DND-41 (cell line): ENCODE results near the gene FAU.

Experiments
- CTCF ChIP-seq: IDR thresholded peaks from 2 replicates; pipeline ENCODE4 v1.5.1; 2012; ENCODE audit warnings: borderline replicate concordance, low read length, moderate library complexity, mild to moderate bottlenecking; ENCODE audit not compliant: poor library complexity, severe bottlenecking; ENCODE audit errors: extremely low read depth
- EZH2 ChIP-seq: IDR thresholded peaks from 3 replicates; pipeline ENCODE4 v1.6.1; 2012; ENCODE audit warnings: borderline replicate concordance, low read depth, mild to moderate bottlenecking, moderate library complexity, low read length, inconsistent platforms; ENCODE audit not compliant: severe bottlenecking

DNA sequence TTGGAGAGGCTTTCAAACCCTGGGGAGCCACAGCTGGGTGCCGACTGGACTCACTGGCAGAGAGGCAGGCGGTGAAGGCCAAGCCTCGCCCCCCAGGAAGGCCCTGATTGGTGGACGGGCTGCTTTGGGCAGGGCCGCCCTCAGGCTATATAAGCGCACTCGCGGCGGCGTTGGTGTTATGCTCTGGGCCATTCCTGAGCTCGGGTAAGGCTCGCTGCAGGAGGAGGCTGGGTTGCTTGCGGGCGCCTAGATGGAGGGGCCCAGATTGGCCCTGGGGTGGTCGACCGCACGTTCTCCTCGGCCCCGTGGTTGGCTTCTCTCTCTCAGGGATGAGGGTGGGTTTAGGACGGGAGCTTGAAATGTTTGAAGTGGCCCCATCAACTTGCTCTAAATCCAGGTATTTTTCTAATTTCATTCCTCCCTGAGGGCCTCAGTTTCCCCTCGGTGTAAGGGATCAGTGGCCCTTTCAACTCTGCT lies 48.2 kb upstream of the FAU start, which contains the start of gene SPDYC:
- no peak for TF ChIP-seq CTCF
- no peak for TF ChIP-seq EZH2
